Measurements from ENCODE around the gene TMEM109.
A peak's percentile ranks its signal among the peaks of the same experiment; 100 is the strongest.

The TMEM109 gene, protein sequence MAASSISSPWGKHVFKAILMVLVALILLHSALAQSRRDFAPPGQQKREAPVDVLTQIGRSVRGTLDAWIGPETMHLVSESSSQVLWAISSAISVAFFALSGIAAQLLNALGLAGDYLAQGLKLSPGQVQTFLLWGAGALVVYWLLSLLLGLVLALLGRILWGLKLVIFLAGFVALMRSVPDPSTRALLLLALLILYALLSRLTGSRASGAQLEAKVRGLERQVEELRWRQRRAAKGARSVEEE

DNA sequence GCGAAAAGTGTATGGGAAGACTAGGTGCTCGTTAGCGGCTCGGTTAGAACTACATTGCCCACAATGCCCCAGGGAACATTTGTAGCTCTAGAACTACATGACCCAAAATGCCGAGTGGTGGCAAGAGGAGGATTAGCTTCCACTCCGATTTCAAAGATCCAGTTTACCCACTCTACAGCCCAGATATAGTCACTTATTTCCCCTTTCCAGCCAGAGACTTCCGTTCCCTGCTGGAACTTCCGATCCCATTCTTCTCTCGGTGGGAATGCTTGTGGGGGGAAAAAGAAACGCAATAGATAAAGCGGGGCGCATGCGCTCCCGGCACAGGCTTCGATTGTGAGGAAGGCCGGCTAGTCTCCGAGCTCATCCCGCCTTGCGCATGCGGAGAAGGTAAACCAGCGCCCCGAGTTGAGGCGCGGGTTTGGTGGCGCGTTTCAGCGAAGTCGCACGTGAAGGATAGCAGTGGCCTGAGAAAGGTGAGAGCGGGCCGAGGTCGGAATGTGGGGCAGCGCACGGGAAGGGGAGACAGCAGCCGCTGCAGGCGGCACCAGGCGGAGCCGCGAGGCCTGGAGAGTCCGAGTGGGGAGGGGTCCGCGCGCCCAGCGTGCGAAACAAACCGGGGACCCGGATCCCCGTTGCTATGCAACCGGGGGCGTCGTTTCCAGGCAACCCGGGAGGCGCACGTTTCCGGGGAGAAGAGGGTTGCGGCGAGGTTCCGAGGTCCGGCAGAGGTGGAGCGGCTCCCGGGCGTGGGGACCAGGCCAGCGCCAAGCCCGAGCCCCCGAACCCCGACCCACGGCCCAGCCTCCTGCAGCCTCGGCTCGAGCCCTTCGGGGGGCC is at the start of gene TMEM109:
TSS of gene TMEM109 (plus strand) at position 366 of the 840 bp plus-strand sequence. CDS start 5,536 bp downstream, outside the sequence.
- peak; percentile 76 to 80 for DNase-seq (ENCODE audit: low read depth in 2 of 2)

DNA sequence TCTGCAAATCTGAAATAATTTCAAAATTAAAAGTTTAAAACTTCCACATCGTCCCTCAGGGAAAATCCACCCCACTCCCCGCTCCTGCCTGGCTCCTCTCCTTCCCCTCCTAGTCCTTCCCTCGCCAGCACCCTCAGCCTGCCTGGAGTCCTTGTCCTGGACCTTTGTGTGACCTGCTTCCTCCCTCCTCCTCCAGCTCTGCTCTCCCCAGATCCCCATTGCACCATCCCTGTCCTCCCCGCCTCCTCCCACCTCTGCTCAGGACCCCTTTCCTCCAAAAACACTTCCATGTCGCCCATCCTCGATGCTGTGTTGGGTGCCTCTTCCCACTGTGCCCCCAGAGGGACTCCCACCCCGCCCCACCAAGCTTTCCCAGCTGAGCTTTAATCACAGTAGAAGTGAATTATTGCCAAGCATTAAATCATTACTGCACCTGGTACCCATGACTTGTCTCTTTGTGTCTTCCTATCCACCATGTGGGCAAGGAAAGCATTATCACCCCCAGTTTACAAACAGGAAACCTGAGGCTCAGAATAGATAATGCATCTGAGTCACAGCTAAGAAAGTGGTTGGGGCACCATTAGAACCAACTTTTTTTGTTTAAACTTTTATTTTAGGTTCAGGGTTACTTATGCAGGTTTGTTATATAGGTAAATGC is 49.0 kb upstream of the TMEM109 start:
- DNase-seq (ENCODE audit: low read depth in 2 of 2) = no peak

DNA sequence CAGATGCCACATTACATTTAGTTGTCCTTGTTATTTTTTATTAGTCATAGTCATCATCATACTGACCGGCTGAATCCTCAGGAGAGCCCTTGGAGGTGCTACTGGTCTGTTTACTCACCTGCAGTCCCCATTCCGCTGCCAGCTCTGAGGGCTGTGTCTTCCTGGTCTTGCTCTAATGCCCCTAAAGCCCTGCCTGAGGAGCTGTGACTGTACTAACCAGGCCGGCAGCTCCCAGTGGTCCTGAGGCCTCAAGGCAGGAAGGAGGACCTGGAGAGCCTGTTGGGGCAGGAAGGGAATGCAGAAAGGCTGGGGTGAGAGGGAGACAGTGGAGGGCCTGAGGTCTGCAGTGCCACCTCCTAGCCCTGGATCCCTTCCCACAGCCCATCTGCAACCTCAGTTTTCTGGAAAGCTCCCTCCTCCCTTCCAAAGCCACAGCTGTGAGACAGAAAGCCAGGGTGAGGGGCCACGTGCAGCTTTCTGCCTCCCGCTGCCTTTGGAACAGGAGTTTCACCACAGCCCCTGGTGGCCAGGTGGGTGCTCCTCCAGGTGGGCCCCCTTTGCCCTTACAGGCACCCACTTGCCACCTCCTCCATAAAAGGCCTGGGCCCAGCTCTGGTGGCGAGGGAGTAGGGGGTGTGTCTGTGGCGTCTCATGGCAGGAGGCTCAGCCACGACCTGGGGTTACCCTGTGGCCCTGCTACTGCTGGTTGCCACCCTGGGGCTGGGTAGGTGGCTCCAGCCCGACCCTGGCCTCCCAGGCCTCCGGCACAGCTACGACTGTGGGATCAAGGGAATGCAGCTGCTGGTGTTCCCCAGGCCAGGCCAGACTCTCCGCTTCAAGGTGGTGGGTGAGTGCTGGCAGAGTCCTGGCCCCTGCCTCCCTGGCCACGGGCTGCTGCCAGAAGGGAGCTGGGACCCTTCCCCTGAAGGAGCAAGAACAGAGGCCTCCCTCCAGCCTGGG is 46.8 kb upstream of the TMEM109 start, which contains the start of gene ZP1:
TSS of gene ZP1 (plus strand) at position 632 of the 960 bp plus-strand sequence. CDS start at position 652, 20 bp downstream.
- no peak for DNase-seq (ENCODE audit: low read depth in 2 of 2)

DNA sequence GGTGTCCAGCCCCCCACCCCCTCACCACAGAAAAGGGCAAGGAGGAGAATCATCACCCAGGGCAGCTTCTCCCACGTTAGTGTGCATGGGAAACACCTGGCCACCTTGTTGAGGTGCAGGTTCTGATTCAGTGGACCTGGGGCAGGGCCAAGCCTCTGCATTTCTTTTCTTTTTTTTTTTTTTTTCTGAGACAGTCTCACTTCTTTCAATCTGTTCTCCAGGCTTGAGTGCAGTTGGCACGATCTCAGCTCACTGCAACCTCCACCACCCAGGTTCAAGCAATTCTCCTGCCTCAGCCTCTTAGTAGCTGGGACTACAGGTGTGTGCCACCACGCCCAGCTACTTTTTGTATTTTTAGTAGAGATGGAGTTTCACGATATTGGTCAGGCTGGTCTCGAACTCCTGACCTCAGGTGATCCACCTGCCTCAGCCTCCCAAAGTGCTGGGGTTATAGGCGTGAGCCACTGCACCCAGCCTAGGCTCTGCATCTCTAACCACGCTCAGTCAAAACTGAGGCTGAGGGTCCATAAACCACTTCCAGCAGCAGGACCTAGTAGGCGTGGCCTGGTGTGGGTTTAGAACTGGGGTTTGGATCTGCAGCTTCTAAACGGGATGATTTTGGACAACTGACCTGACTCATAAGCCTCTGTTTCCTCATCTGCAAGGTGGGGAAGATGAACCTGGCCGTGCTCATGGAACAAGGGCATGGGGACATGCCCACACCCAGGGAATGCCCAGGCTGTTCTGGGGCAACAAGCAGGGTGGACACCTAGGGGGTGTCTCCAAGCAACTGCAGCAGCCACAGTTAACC is 45.9 kb upstream of the TMEM109 start:
- no peak for DNase-seq (ENCODE audit: low read depth in 2 of 2)

DNA sequence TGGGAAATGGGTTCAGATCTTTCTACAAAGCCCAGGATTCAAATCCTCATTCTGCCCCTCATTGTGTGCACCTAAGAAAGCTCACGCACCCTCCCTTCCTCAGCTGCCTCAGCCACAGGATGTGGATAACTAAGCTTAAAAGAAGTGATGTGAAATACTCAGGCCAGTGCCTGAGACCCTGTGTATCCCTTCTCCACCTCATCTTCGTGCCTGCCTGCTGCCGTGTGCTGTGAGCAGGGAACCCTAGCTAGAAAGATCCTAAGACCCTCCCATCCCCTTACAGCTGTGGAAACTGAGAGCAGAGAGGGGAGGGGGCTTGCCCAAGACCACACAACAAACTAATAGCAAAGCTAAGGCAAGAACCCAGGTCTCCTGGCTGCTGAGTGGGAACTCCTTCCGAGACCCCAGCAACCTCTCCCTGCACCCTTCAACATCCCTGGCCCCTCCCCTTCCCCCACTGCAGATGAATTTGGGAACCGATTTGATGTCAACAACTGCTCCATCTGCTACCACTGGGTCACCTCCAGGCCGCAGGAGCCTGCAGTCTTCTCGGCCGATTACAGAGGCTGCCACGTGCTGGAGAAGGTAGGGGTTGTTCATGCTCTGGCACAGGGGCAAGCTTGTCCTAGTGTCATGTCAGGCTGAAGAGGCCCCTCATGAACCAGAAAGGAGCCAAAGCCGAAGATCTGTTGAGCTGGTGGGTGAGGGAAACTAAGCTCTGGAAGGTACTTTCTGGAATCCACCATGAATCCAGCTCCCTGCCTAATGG is 45.1 kb upstream of the TMEM109 start:
- DNase-seq (ENCODE audit: low read depth in 2 of 2) = no peak

DNA sequence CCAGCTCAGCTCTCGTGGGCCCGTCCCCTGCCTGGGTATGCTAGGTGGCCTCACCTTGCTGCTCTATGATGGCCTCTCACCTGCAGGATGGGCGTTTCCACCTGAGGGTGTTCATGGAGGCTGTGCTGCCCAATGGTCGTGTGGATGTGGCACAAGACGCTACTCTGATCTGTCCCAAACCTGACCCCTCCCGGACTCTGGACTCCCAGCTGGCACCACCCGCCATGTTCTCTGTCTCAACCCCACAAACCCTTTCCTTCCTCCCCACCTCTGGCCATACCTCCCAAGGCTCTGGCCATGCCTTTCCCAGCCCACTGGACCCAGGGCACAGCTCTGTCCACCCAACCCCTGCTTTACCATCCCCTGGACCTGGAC is 44.5 kb upstream of the TMEM109 start:
- no peak for DNase-seq (ENCODE audit: low read depth in 2 of 2)

DNA sequence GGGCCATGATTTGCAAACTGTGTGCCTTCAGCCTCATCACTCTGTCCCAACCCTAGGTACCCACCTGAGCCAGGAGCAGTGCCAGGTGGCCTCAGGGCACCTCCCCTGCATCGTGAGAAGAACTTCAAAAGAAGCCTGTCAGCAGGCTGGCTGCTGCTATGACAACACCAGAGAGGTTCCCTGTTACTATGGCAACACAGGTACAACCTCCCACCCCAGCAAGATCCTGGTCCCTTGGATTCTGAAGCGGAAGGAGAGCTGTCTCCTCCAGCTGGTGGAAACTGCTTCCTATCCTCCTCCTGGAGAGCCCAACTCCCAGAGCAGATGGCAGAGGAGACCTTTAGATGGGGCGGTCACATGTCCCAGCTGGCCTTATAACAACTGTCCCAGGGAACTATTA is 43.7 kb upstream of the TMEM109 start:
- DNase-seq (ENCODE audit: low read depth in 2 of 2) = no peak

DNA sequence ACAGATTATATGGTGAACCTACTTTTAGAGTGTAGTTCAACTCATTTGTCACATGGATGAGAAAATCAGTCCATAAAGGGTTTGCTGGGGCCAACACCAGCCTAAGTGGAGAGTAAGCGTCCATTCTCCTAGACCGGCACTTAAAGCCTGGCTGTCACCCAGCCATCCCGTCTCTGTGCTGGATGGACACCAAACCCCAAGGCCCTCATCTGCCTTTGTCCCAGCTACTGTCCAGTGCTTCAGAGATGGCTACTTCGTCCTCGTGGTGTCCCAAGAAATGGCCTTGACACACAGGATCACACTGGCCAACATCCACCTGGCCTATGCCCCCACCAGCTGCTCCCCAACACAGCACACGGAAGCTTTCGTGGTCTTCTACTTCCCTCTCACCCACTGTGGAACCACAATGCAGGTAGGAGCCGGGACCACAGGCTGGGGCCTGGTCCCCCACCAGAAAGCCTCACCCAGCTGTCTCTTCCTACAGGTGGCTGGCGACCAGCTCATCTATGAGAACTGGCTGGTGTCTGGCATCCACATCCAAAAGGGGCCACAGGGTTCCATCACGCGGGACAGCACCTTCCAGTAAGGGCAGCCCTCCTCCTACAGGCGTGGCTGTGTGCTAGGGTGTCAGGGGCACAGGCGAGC is 43.1 kb upstream of the TMEM109 start:
- DNase-seq (ENCODE audit: low read depth in 2 of 2) = no peak

DNA sequence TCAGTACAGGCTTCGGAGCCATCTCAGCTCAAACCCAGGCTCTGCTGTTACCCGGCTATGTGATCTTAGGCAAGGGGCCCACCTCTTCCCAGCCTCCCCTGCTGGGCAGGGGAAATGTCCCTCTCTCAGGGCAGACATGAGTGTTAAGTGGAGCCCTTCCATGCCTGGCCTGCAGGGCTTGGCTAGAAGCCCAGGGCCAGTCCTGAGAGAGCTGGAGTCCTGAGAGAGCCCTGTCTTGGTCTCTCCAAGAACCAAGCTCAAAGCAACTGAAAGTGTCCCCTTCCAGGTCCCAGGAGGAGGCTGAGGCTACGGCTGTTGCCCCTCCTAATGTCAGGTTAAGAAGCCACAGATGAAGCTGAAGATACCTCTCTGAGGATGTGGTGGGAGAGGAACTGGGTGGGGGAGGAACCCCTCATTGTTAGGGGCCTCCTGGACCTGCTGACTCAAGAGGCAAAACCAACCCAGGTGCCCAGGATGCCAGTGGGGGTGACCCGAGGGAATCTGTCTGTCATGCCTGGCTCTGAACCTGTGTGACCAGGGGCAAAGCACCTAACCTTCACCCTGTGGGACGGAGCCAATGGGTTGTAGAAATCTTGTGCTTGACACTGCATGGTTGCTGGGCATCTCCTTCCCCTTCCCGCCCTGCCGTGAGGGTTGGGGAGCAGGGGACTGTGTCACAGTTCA is 42.4 kb upstream of the TMEM109 start:
- DNase-seq (ENCODE audit: low read depth in 2 of 2) = no peak

DNA sequence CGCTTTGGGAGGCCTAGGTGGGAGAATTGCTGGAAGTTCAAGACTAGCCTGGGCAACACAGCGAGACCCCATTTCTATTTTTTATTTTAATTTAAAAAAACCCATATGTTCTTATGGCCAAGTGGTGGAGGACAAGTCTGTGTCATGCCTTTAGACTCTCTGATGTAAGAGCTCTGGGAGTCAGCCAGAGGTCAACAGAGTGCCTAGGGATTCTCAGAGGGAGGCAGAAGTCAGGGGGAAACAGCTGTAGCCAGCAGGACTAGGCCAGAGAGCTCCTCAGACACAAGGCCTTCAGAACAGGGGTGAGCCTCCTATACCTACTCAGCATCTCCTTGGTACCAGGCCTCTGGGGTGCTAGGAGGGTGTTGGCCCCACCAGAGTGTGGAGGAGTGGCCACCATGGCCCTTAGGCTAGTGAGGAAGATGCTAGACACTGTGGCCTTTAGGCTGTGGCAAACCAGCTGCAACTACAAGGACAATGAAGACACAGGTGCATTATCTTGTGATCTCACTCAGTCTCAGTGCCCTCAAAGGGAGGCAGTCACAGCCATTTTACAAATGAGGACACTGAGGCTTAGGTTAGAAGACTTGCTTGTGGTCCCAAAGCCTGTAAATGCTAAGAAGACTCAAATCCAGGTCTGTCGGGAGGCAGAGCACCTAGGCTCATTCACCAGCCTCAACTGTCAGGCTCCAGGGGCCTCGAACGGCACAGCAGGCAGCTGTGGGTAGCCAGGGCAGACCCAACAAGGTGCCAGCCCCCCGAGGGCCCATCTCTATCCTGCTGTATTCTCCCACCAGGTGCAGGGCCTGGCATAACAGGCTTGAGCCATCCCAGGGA is 41.6 kb upstream of the TMEM109 start:
- DNase-seq (ENCODE audit: low read depth in 2 of 2) = no peak

DNA sequence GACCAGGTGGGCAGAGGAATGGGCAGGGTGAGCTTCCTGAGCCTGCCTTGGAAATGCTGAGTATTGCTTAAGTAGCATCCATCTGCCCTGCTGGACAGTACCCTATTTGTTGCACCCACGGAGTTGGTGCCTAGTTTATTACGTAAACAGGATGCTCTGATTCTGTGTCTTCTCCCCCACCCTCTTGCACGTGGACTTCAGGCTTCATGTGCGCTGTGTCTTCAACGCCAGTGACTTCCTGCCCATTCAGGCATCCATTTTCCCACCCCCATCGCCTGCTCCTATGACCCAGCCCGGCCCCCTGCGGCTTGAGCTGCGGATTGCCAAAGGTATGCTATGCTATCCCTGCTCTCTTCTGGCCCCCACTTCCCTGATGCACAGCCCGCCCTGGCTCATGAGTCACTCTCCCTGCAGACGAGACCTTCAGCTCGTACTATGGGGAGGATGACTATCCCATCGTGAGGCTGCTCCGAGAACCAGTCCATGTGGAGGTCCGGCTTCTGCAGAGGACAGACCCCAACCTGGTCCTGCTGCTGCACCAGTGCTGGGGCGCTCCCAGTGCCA is 40.9 kb upstream of the TMEM109 start:
- no peak for DNase-seq (ENCODE audit: low read depth in 2 of 2)

DNA sequence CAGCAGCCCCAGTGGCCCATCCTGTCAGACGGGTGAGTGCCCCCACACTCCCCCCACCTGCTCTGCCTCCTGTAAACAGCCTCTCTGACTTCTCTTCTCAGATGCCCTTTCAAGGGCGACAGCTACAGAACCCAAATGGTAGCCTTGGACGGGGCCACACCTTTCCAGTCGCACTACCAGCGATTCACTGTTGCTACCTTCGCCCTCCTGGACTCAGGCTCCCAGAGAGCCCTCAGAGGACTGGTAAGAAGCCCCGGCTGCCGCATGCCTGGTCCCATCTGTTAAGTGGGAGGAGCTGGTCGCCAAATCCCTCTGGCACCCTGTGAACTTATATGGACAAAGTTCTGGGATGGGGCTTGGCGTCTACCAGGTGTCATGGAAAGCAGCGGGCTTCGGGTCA is 40.4 kb upstream of the TMEM109 start:
- DNase-seq (ENCODE audit: low read depth in 2 of 2) = no peak

DNA sequence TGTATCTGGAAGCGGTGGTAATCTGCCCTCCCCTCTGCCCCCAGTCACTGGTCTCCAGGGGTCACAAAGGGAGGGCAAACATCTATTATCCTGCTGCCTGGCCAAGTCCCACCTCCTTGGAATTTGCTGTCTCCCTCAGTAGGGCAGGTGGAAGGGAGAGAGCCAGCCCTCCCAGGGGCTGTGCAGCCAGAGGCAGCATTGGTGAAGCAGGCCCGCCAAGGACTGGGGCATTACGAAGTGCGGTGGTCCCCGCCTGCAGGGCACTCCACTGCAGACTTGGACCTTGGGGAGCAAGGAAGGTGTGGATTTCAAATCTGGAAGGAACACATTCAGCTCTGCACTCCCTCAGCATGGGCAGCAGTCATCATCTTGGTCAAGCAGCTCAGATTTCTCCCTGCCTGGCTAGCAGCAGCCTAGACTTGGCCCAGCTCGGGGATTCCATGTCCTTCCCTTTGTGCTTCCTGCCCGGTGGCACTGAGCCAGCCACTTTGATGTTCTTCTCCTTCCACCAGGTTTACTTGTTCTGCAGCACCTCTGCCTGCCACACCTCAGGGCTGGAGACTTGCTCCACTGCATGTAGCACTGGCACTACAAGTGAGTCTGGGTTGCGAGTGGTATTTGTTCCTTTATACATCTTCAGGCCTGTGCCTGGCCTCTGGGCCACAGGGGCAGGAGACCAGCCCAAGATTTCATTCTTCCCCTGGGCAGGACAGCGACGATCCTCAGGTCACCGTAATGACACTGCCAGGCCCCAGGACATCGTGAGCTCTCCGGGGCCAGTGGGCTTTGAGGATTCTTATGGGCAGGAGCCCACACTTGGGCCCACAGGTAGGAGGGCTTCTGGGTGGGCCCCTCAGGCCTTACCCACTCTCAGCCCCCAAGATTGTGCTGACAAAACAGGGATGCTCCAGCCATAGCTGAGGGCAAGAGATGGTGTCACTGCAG is 39.3 kb upstream of the TMEM109 start:
- DNase-seq (ENCODE audit: low read depth in 2 of 2) = no peak

DNA sequence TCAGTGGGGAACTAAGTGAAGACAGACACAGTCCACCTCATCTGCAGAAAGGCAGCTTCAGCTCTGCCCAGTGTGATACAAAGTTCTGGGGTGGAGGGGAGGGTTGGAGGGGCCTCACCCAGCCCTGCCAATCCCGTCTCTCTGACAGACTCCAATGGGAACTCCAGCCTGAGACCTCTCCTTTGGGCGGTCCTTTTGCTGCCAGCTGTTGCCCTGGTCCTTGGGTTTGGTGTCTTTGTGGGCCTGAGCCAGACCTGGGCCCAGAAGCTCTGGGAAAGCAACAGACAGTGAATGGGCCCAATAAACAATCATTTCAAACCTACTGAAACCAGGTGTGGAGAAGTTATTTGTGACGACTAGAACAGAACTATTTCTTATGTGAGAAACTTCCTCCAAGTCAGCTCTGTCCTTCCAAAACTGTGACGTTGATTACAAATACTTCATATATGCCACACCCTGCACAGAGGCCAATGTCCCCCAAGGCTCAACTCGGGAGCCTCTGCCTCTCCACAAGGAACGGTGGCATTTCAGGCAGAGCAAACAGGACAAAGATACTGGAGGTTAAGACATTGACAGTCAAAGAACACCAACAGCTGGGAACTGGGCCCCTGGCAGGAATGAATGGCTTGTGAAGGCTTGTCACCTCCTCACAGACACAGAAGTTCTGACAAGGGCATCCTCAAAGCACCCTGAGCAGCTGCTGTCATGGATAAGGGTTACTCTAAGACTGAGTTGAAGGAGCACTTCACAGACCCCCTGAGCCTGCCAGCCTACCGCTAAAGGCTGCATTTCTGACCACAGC is 38.4 kb upstream of the TMEM109 start:
- DNase-seq (ENCODE audit: low read depth in 2 of 2) = no peak

DNA sequence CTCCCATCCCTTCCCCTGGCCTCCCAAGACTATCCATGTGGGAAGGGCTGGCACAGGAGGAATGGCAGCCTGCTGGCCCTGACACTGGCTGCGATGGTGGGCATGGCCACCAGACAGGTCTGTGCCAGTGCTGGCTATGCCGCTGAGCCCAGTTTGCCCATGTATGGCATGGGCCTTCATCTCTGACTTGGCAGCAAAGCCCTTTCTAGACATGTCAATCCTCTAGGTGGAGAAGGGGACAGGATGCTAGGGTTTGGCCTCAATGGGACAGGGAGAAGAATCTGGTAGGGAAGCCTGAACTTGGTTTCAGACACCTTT is 37.8 kb upstream of the TMEM109 start:
- DNase-seq (ENCODE audit: low read depth in 2 of 2) = no peak
